ENCODE data around the gene TPP1. TPM values are rescaled to one million over a fixed set of nuclear protein-coding genes. Genes with fewer than 3 reads are reported as not detected.
A peak's percentile ranks its signal among the peaks of the same experiment; 100 is the strongest.

The TPP1 gene
- total RNA-seq, result 10 to 100 TPM; 15.4 to 34.9 (median 27.8) TPM

DNA sequence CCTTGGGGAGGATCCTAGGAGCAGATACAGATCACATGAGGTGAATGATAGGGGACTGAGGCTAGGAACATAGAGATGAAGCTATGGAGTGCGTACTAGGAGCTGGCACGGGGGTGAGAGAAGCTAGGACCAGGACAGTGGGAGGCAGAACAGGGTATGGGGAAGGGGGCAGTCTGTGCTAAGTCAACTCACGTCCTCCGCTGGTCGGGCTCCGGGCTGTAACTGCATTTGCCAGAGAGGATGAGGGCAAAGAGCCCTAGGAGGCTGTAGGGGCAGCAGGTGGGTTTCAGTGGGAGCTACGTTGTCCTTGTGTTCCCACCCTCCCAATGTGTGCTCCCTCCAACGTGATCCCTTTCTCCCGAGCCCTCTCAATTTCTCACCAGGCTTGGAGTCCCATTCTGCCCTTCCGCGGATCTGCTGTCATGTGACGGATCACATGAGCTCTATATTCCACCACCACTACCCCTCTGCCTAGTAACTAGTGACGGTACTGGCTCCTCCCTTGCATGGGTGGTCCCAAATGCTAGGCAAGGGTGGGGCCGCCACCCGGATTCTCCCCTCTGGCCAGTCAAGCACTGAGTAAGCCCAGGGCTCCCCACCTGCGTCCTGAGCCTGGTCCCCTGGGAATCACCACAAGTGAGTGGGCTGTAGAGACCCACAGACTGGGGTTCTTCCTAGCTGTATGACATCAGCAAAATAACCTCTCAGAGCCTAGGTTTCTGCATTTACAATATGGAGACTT, at the start of gene TPP1:
Gene TPP1, minus strand, starts transcription at position 419 of the 742 bp plus-strand sequence. Its CDS starts 22 bp downstream, at position 397.
- TF ChIP-seq POLR2A (IDR thresholded peaks at IDR 0.05), result peak in 3 of 4 donors; percentile 67 to 88 (median 73)
- TF ChIP-seq, protein P1, sequence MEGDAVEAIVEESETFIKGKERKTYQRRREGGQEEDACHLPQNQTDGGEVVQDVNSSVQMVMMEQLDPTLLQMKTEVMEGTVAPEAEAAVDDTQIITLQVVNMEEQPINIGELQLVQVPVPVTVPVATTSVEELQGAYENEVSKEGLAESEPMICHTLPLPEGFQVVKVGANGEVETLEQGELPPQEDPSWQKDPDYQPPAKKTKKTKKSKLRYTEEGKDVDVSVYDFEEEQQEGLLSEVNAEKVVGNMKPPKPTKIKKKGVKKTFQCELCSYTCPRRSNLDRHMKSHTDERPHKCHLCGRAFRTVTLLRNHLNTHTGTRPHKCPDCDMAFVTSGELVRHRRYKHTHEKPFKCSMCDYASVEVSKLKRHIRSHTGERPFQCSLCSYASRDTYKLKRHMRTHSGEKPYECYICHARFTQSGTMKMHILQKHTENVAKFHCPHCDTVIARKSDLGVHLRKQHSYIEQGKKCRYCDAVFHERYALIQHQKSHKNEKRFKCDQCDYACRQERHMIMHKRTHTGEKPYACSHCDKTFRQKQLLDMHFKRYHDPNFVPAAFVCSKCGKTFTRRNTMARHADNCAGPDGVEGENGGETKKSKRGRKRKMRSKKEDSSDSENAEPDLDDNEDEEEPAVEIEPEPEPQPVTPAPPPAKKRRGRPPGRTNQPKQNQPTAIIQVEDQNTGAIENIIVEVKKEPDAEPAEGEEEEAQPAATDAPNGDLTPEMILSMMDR (IDR thresholded peaks at IDR 0.05), result no peak
- DNase-seq, result peak; percentile 71
- H3K36me3 ChIP-seq, result peaks cover 5 to 31% (median 7%) of the 10 kb centered on the region in 3 donors
- H3K4me3 ChIP-seq, result peak within 1 kb of the TSS; percentile 53 to 86 (median 65)
- peak within 1 kb of the TSS; percentile 79 to 96 (median 89) for H3K27ac ChIP-seq
- peaks cover 15 to 28% (median 22%) of the 10 kb centered on the region in 3 donors for H3K4me1 ChIP-seq
- no peaks in the 10 kb centered on the region for H3K27me3 ChIP-seq
- intact Hi-C loops (cut with DNase I), result loop anchor here (10.0 kb wide), 1 partner anchor 134 kb away; the partner anchor contains the start of genes ARFIP2 and TIMM10B
- no peaks in the 10 kb centered on the region for H3K9me3 ChIP-seq
- 0 to 2% methylated on average over 12 to 15 of the region's 16 CpGs for WGBS, 2 donors

DNA sequence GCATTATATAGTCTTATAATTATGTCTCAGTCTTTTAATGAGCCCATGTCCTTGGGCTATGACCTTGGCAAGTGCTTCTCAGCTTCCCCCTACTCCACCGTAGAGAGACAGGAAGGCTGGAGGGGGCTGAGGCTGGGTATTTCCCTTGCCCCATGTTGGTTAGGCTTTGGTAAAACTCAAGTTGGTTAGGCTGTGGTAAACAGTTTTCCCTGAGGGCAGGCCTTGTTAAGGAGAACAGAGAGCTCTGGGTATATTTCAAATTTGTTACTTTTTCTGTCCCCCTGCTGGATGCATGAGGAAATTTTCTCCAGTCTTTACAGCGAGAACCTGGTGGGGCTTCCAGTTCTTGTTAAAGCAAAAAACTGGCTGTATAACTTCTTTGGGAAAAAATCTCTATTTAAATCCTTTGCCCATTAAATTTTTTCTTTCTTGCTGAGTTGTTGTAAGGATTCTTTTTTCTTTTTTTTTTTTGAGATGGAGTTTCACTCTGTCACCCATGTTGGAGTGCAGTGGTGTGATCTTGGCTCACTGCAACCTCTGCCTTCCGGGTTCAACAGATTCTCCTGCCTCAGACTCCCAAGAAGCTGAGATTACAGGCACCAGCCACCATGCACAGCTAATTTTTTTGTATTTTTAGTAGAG, 48.6 kb upstream of the TPP1 start:
- TF ChIP-seq, protein P1 (IDR thresholded peaks at IDR 0.05), result peak; percentile 14 to 56 (median 46)
- no peak for TF ChIP-seq POLR2A (IDR thresholded peaks at IDR 0.05)
- H3K9me3 ChIP-seq, result no peaks in the 10 kb centered on the region
- H3K4me1 ChIP-seq, result no peaks in the 10 kb centered on the region
- no peak overlapping the region for H3K4me3 ChIP-seq
- H3K36me3 ChIP-seq, result no peaks in the 10 kb centered on the region
- no peaks in the 10 kb centered on the region for H3K27me3 ChIP-seq
- intact Hi-C loops (cut with DNase I), result no loop called here
- DNase-seq, result no peak
- 67 to 70% methylated on average over 3 of the region's 3 CpGs for WGBS, 2 donors
- no peak overlapping the region for H3K27ac ChIP-seq

- TF ChIP-seq, protein P1 (IDR thresholded peaks at IDR 0.05), result no peak
- no peak for TF ChIP-seq POLR2A (IDR thresholded peaks at IDR 0.05)
- H3K4me1 ChIP-seq, result no peaks in the 10 kb centered on the region
- H3K9me3 ChIP-seq, result no peaks in the 10 kb centered on the region
- no peaks in the 10 kb centered on the region for H3K36me3 ChIP-seq
- 81 to 86% methylated on average over 4 of the region's 4 CpGs for WGBS, 2 donors
- H3K27me3 ChIP-seq, result no peaks in the 10 kb centered on the region
- no peak overlapping the region for H3K27ac ChIP-seq
- intact Hi-C loops (cut with DNase I), result no loop called here
- no peak for DNase-seq
- no peak overlapping the region for H3K4me3 ChIP-seq
Measured at GRCh38 chr11:6666302-6667183, 47.3 kb upstream of the TPP1 start.

DNA sequence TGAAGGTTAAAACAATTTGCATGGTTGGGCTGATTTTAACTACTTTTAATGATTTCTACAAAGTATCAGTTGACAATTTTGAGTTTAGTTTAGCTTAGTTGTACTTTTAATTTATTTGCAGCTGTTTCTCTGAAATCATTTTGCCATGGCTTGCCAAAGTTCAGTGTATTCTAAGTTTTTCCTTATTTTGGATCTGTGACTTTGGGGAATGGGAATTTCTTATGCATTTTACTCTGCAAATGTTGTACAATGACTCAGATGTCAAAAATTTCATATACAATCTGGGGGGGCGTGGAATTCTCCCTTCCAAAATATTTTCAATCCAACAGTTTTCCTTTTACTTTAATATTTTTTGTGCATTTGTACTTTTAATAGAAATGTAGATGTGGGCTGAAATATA, 45.3 kb upstream of the TPP1 start:
- Histone ChIP-seq H3K9me3 (no peaks in the 10 kb centered on the region), H3K4me3 (no peak overlapping the region), H3K4me1 (no peaks in the 10 kb centered on the region), H3K36me3 (no peaks in the 10 kb centered on the region), H3K27ac (no peak overlapping the region), H3K27me3 (no peaks in the 10 kb centered on the region)
- intact Hi-C loops (cut with DNase I), result no loop called here
- WGBS, 2 donors, result 0% methylated on average over 1 of the region's 1 CpG
- no peak for TF ChIP-seq POLR2A (IDR thresholded peaks at IDR 0.05)
- TF ChIP-seq, protein P1 (IDR thresholded peaks at IDR 0.05), result no peak
- no peak for DNase-seq
